ENCODE data around the gene RGS17.
"Not testable (repeated sequence)": the region's sequence is repeated elsewhere in the genome, so short reads cannot be mapped to it uniquely, and the experiment has no call there.

- not testable (repeated sequence) for TF ChIP-seq CTCF, EZH2, EZH2phosphoT487 (IDR thresholded peaks at IDR 0.05)
Measured at GRCh38 chr6:152966168-152966894, 164.8 kb downstream of the RGS17 start.
